GM12874 (cell line): ENCODE data around the gene CDK16.

Experiments used
- CTCF ChIP-seq: IDR thresholded peaks from 2 replicates; pipeline ENCODE4 v1.5.1; 2011; ENCODE audit warnings: low read depth, mild to moderate bottlenecking, control low read depth, low read length, moderate library complexity; ENCODE audit not compliant: insufficient read depth

The CDK16 gene

GRCh38 chrX:47186096-47186740, 32.3 kb upstream of the CDK16 start:
- no peak for TF ChIP-seq CTCF

- no peak for TF ChIP-seq CTCF
Observed at GRCh38 chrX:47187106-47187677, 31.3 kb upstream of the CDK16 start.

GRCh38 chrX:47189906-47190305, 28.6 kb upstream of the CDK16 start:
- no peak for TF ChIP-seq CTCF

- TF ChIP-seq CTCF = no peak
Observed at GRCh38 chrX:47190445-47191269, 27.8 kb upstream of the CDK16 start.

- TF ChIP-seq CTCF = no peak
Observed at GRCh38 chrX:47191331-47191730, 27.1 kb upstream of the CDK16 start.

- no peak for TF ChIP-seq CTCF
Observed at GRCh38 chrX:47191806-47192401, 26.6 kb upstream of the CDK16 start.
